ENCODE results near the gene CD180.

- TF ChIP-seq POLR2AphosphoS5 (IDR thresholded peaks at IDR 0.05): no peak
- no peak for TF ChIP-seq CTCF (IDR thresholded peaks at IDR 0.05)
These were observed 49.6 kb downstream of the CD180 start for GRCh38 chr5:67146981-67147380.
